Activated gamma-delta T cell treated with anti-CD3 and anti-CD28 coated beads, Interleukin-2, amount 50 U/mL, for 16 hours (primary cell): ENCODE measurements around the gene CPXM1.

Experiments used
- DNase-seq: peaks from one replicate; pipeline ENCODE4 v3.0.0-alpha.2; 2020; ENCODE audit warnings: low read depth

The CPXM1 gene

GRCh38 chr20:2763186-2763585 lies 37.2 kb downstream of the CPXM1 start:
- no peak for DNase-seq

- no peak for DNase-seq
Measured at GRCh38 chr20:2762578-2763131, 37.8 kb downstream of the CPXM1 start.

GRCh38 chr20:2761885-2762284 lies 38.5 kb downstream of the CPXM1 start:
- DNase-seq = no peak

GRCh38 chr20:2760952-2761305 lies 39.5 kb downstream of the CPXM1 start:
- DNase-seq = no peak

- DNase-seq = no peak
Measured at GRCh38 chr20:2760297-2760951, 40.0 kb downstream of the CPXM1 start.

GRCh38 chr20:2759603-2760296 lies 40.7 kb downstream of the CPXM1 start:
- DNase-seq = no peak

- DNase-seq = no peak
Measured at GRCh38 chr20:2759143-2759542, 41.3 kb downstream of the CPXM1 start.

- no peak for DNase-seq
Measured at GRCh38 chr20:2757969-2758368, 42.5 kb downstream of the CPXM1 start.

GRCh38 chr20:2757001-2757400 lies 43.4 kb downstream of the CPXM1 start:
- DNase-seq = no peak

- no peak for DNase-seq
Measured at GRCh38 chr20:2756056-2756611, 44.3 kb downstream of the CPXM1 start.

GRCh38 chr20:2755451-2756055 lies 44.9 kb downstream of the CPXM1 start:
- no peak for DNase-seq

GRCh38 chr20:2754424-2754823 lies 46.0 kb downstream of the CPXM1 start:
- DNase-seq = no peak

- DNase-seq = no peak
Measured at GRCh38 chr20:2753461-2754040, 46.9 kb downstream of the CPXM1 start.

GRCh38 chr20:2752567-2753460 lies 47.6 kb downstream of the CPXM1 start:
- no peak for DNase-seq

GRCh38 chr20:2751878-2752566 lies 48.4 kb downstream of the CPXM1 start:
- no peak for DNase-seq

- DNase-seq = no peak
Measured at GRCh38 chr20:2751347-2751877, 49.0 kb downstream of the CPXM1 start.

GRCh38 chr20:2750491-2751251 lies 49.8 kb downstream of the CPXM1 start:
- no peak for DNase-seq

GRCh38 chr20:2749951-2750490 lies 50.4 kb downstream of the CPXM1 start:
- no peak for DNase-seq

- no peak for DNase-seq
Measured at GRCh38 chr20:2749343-2749950, 51.0 kb downstream of the CPXM1 start.
